NCI-H524 (cell line): ENCODE results near the gene RAB9B.

Experiments used
- DNase-seq, 2 experiments: peaks; one replicate each; lab custom pipeline; 2025; lab: John Stamatoyannopoulos, UW

Gene RAB9B

GRCh38 chrX:103811858-103812257, 20.2 kb downstream of the RAB9B start:
- no peak for DNase-seq

DNA sequence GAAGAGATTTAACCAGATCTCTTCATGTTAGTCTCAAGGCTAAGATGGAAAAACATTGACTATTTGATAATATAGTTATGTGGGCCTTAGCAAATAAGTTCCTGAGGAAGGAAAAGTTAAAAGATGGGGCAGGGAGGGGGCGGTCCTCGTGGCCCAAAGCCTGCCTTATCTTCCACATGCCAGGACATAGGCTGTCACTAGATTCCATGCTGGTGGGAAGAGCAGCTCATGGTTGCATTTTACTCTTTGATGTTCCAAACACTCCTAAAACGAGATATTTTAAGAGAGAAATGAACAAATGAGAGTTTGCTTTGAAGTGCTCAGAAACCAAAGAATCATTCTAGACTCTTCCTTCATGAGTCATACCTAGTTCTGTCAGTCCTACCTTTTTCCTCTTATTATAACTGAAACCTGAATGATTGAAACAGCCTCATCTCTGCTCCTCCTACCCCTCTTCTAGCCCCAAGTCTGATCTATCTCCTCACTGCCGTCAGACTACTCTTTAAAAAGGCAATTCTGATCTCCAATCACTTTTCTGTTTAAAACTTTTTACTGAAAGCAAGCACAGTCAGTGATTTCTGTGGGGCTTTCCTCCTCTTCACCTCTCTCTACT, 25.1 kb downstream of the RAB9B start:
- DNase-seq: no peak

DNA sequence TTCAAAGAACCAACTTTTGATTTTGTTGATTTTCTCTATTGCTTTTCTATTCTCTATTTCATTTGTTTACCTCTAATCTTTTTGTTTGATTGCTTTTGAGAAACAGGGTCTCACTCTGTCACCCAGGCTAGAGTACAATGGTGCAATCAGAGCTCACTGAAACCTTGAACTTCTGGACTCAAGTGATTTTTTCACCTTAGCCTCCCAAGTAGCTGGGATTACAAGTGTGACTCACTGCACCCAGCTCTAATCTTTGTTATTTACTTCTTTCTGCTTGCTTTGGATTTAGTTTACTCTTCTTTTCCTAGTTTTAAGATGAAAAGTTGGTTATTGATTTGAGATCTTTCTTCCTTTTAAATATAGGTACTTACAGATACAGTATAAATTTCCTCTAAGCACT, 26.2 kb downstream of the RAB9B start:
- no peak for DNase-seq

DNA sequence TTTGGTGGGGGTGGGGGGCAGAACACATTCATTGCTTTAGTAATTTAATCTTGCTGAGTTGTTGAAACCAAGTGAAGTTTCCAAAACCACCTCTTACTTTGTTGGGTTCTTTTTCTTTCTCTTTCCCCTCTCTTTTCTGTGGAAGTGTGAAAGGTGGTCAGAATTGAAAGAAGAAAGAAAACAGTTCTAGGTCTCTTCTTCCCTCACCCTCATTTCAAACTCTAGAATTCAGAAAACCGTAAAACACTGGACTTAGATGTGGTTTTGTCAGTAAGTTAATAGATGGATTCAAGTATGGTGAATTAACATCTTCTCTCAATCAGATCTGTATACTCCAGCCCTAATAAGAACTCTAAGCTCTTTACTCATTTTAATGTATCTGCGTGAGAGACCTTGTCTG, 31.7 kb downstream of the RAB9B start:
- DNase-seq: no peak

GRCh38 chrX:103797691-103798090, 34.4 kb downstream of the RAB9B start:
- no peak for DNase-seq

DNA sequence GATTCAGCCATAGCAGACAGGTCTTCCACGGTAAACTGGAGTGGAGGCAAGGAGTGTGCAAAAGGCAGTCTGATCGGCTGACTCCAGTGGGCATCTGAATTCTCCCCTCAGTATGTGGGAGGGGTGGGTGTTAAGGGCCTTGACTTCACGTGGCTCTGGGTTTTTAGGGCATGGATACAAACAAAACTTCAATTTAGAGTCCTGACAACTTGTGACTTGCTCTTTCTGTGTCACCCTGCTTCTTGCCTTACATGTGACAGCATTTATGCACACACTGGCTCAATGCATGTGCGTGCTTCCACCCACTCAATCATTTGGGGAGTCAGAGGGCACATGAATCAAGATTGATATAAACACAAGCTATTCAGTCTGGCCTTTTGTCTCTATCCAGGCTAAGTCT, 37.9 kb downstream of the RAB9B start:
- DNase-seq: no peak

DNA sequence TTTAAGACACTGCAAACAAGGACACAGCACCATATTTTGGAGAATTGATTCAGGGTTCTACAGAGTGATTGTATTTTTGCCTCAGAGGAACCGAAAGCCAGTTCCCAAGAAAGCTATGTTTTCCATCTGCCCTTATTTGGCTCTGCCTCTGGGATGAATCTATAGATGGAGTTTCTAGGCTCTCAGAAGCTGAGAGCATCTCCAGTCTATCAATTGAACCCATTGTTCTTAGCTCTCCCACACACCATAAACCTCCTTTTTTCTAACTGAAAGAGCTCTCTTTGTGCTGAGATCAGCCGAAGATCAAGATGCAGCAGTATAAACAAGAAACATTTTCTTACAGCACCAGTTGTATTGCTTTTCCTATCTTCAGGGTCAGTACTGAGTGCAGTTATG, 38.5 kb downstream of the RAB9B start:
- no peak for DNase-seq

- no peak for DNase-seq
Observed at GRCh38 chrX:103792916-103793544, 39.0 kb downstream of the RAB9B start.

DNA sequence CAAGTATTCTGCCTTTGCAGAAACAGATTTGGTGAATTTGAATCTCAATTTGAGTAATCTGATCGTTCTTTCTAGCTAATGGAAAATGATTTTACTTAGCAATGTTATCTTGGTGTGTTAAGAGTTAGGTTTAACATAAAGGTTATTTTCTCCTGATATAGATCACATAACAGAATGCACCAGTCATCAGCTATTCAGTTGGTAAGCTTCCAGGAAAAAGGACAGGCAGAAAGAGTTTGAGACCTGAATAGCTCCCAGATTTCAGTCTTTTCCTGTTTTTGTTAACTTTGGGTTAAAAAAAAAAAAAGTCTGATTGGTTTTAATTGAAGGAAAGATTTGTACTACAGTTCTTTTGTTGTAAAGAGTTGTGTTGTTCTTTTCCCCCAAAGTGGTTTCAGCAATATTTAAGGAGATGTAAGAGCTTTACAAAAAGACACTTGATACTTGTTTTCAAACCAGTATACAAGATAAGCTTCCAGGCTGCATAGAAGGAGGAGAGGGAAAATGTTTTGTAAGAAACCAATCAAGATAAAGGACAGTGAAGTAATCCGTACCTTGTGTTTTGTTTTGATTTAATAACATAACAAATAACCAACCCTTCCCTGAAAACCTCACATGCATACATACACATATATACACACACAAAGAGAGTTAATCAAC, 40.1 kb downstream of the RAB9B start:
- DNase-seq: no peak

DNA sequence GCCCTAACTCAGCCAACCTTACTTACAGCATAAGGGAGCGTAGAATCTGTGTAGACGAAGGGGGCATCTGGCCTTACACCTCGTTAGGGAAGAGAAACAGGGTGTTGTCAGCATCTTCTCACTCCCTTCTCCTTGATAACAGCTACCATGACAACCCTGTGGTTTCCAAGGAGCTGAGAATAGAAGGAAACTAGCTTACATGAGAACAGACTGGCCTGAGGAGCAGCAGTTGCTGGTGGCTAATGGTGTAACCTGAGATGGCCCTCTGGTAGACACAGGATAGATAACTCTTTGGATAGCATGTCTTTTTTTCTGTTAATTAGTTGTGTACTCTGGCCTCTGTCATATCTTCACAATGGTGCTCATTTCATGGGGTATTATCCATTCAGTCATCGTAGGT, 40.8 kb downstream of the RAB9B start:
- DNase-seq: peak; percentile 39 to 78

- DNase-seq: no peak
Observed at GRCh38 chrX:103789004-103789403, 43.1 kb downstream of the RAB9B start.

GRCh38 chrX:103783971-103784370, 48.1 kb downstream of the RAB9B start:
- DNase-seq: no peak

- DNase-seq: no peak
Observed at GRCh38 chrX:103783196-103783595, 48.9 kb downstream of the RAB9B start.

DNA sequence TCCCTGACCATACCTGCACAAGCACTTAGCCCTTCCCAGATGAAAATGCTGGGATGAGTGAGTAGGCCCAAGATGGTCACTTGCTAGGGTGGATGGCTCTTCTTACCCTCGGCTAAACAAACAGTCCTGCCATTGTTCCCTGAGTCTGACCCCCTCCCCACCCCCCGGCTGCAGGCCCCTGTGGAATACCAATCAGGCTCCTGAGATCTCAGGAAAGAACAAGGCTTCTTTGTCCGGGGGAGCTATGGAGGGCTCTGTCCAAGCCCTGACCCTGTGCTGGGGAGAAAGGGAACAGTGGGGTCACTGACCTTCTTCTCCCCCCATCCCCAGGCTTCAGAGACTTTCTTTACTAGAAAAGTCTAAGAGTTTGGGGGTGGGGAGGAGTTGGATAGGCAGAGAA, 49.4 kb downstream of the RAB9B start:
- DNase-seq: no peak

DNA sequence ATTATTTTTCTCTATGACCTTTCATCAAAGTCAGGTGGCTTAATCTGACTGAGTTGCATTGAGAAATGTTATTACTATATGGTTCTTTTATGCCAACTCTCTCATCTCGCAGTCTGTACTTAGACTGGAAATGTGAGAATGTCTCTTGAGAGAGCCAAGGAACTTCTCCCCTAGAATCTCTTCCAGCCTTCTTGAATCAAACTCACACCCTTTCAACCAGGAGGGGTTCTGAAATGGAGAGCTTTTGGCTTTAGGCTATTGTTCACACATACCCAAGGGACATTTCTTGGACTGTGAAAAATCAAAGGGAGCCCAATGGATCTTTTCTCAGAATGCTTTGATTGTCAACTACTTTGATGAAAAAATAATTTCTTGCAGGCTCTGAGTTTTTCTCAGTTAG, 50.4 kb downstream of the RAB9B start:
- no peak for DNase-seq

- no peak for DNase-seq
Observed at GRCh38 chrX:103781062-103781402, 51.0 kb downstream of the RAB9B start.

- DNase-seq: no peak
Observed at GRCh38 chrX:103780336-103781061, 51.6 kb downstream of the RAB9B start.

DNA sequence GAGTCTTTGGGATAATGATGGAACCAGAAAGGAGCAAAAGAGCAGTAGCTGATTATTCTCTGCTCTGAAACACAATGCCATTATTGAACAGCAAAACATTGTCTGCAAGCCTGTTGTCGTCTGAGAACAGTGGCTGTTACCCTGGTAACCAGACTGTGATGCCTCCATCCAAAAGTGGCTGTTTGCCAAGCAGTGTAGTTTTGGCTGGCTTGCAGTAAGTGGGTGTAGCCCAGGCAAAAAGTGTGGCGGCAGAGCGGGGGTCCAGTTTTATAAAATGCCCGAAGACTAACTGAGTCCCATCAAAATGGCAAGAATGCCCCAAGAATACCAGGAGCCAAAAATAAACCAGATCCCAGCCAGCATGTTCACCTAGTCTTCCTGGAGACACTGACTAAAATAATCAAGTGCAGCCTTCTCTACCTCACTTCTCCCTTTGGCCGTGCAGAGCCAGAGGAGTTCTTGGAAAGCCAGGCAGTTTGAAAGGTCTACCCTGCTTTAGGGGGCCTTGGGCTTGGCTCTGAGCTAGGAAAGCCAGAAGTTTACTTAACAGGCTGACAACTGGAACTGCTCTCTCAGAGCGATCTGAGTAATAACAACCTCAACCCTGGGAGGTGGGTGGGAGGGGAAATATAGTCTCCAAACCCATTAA, 52.8 kb downstream of the RAB9B start:
- DNase-seq: peak; percentile 5 to 13

GRCh38 chrX:103776546-103776945, 55.5 kb downstream of the RAB9B start, which contains the start of gene PLP1:
Gene PLP1 (plus strand): TSS chrX:103776840. CDS start chrX:103776996, 156 bp downstream.
- DNase-seq: no peak

DNA sequence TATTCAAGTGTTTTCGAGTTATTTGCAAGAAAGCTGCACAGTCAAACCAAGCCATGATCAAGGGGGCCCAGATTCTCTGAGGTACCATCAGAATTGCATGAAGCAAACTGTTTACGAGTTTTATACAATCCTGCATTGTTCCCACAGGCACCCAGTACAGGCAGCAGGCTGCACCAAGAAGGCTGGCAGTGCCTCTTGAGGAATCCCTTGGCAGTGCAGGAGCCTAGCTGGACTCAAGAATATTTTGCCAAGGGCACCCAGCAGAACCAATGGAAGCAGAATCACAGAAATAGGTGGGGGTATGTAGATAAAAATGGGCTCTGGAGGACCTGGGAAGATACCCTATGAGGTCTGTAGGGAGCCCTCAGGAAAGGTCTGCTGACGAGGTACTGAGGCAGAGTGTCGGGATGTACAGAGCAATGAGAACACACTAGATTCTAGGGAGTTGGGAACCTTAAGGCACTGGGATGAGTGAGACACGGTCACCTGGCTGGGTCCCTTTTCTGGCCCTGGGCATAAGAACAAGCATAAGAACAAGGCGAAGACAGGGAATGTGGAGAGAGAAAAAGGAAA, 57.9 kb downstream of the RAB9B start:
- DNase-seq: peak; percentile 24 to 55

GRCh38 chrX:103773445-103773844, 58.6 kb downstream of the RAB9B start:
- DNase-seq: no peak
